Urinary bladder (tissue), 4 donors: ENCODE data around the gene TBC1D5. TPM values are rescaled to one million over a fixed set of nuclear protein-coding genes. Genes with fewer than 3 reads are reported as not detected.
"Not testable (repeated sequence)": the region's sequence is repeated elsewhere in the genome, so short reads cannot be mapped to it uniquely, and the experiment has no call there.

Source experiments
- DNase-seq: peaks from one replicate; pipeline ENCODE4 v3.0.0-alpha.2; 2015; ENCODE audit errors: extremely low spot score
- H3K27ac ChIP-seq: one replicate; pipeline ENCODE4 v1.5.1; 2013; ENCODE audit warnings: low read depth, mild to moderate bottlenecking, moderate library complexity
- H3K36me3 ChIP-seq: one replicate; pipeline ENCODE4 v1.6.1; 2013; ENCODE audit warnings: mild to moderate bottlenecking, moderate library complexity; ENCODE audit not compliant: insufficient read depth
- H3K4me1 ChIP-seq: one replicate; pipeline ENCODE4 v1.6.1; 2013; ENCODE audit warnings: mild to moderate bottlenecking, moderate library complexity; ENCODE audit not compliant: insufficient read depth
- H3K4me3 ChIP-seq: one replicate; pipeline ENCODE4 v1.5.1; 2013; ENCODE audit warnings: low read depth, low read length
- WGBS: extraction: QIAGEN DNeasy Blood & Tissue Kit; methylation state at CpG from one replicate; pipeline ENCODE4 v1.1.7; 2013; 5-methylcytosine and 5-hydroxymethylcytosine counted together
- polyA plus RNA-seq: library from polyadenylated mRNA; stranded (reverse); fragments of 200-250 nt; gene quantifications from one replicate; pipeline ENCODE4 v1.2.3, GENCODE V29; 2013
- total RNA-seq: library from RNA; depleted of rRNA; stranded (reverse); fragments of >200 nt; gene quantifications from one replicate; pipeline ENCODE4 v1.2.3, GENCODE V29; 2014
- donor health status: healthy with polysubstance abuse.
- donor health status: healthy.

The TBC1D5 gene
- total and polyA plus RNA-seq, 2 donors = 26.2 to 145 TPM

- no peaks in the 10 kb centered on the region for H3K4me1 ChIP-seq
- WGBS = 87% methylated on average over 2 of the region's 2 CpGs
- no peak overlapping the region for H3K4me3 ChIP-seq
- no peak for DNase-seq
- peaks cover 2% of the 10 kb centered on the region for H3K36me3 ChIP-seq
- no peak overlapping the region for H3K27ac ChIP-seq
Measured at GRCh38 chr3:17407576-17407975, 334.9 kb downstream of the TBC1D5 start.

GRCh38 chr3:17404548-17404947 is 337.9 kb downstream of the TBC1D5 start:
- Histone ChIP-seq H3K27ac (no peak overlapping the region), H3K36me3 (peaks cover 2% of the 10 kb centered on the region), H3K4me3 (no peak overlapping the region), H3K4me1 (no peaks in the 10 kb centered on the region)
- no peak for DNase-seq
- WGBS = 86% methylated on average over 2 of the region's 2 CpGs

- H3K4me1 ChIP-seq = no peaks in the 10 kb centered on the region
- no peak overlapping the region for H3K27ac ChIP-seq
- no peak overlapping the region for H3K4me3 ChIP-seq
- peaks cover 2% of the 10 kb centered on the region for H3K36me3 ChIP-seq
- DNase-seq = no peak
- WGBS = 86% methylated on average over 3 of the region's 3 CpGs
Measured at GRCh38 chr3:17402442-17402841, 340.0 kb downstream of the TBC1D5 start.

GRCh38 chr3:17401912-17402311 is 340.5 kb downstream of the TBC1D5 start:
- 51% methylated on average over 1 of the region's 1 CpG for WGBS
- DNase-seq = no peak
- Histone ChIP-seq H3K36me3 (peaks cover 2% of the 10 kb centered on the region), H3K27ac (no peak overlapping the region), H3K4me3 (no peak overlapping the region), H3K4me1 (no peaks in the 10 kb centered on the region)

GRCh38 chr3:17399586-17399985 is 342.8 kb downstream of the TBC1D5 start:
- 92% methylated on average over 1 of the region's 1 CpG for WGBS
- H3K36me3 ChIP-seq = peaks cover 3% of the 10 kb centered on the region
- H3K4me3 ChIP-seq = no peak overlapping the region
- H3K27ac ChIP-seq = no peak overlapping the region
- DNase-seq = no peak
- no peaks in the 10 kb centered on the region for H3K4me1 ChIP-seq

- H3K36me3 ChIP-seq = peaks cover 2% of the 10 kb centered on the region
- WGBS = 94% methylated on average over 2 of the region's 2 CpGs
Measured at GRCh38 chr3:17398959-17399551, 343.4 kb downstream of the TBC1D5 start.

GRCh38 chr3:17396036-17396435 is 346.4 kb downstream of the TBC1D5 start:
- no peak overlapping the region for H3K4me3 ChIP-seq
- no peak overlapping the region for H3K27ac ChIP-seq
- 80% methylated on average over 6 of the region's 6 CpGs for WGBS
- DNase-seq = no peak
- peaks cover 2% of the 10 kb centered on the region for H3K36me3 ChIP-seq
- H3K4me1 ChIP-seq = no peaks in the 10 kb centered on the region

More at GRCh38 chr3:17398959-17399551, 343.4 kb downstream of the TBC1D5 start:
- DNase-seq = no peak
- no peak overlapping the region for H3K4me3 ChIP-seq
- no peak overlapping the region for H3K27ac ChIP-seq
- H3K4me1 ChIP-seq = no peaks in the 10 kb centered on the region

GRCh38 chr3:17394541-17395155 is 347.8 kb downstream of the TBC1D5 start:
- no peaks in the 10 kb centered on the region for H3K4me1 ChIP-seq
- peaks cover 4% of the 10 kb centered on the region for H3K36me3 ChIP-seq
- no peak for DNase-seq
- H3K27ac ChIP-seq = no peak overlapping the region
- H3K4me3 ChIP-seq = no peak overlapping the region
- 91% methylated on average over 5 of the region's 5 CpGs for WGBS

GRCh38 chr3:17392516-17392915 is 349.9 kb downstream of the TBC1D5 start:
- not testable (repeated sequence) for H3K36me3 ChIP-seq, H3K27ac ChIP-seq, H3K4me1 ChIP-seq, DNase-seq, H3K4me3 ChIP-seq
- 97% methylated on average over 5 of the region's 5 CpGs for WGBS

GRCh38 chr3:17390785-17391184 is 351.6 kb downstream of the TBC1D5 start:
- WGBS = 94% methylated on average over 3 of the region's 3 CpGs

GRCh38 chr3:17387108-17387507 is 355.3 kb downstream of the TBC1D5 start:
- H3K4me3 ChIP-seq = no peak overlapping the region
- peaks cover 1% of the 10 kb centered on the region for H3K4me1 ChIP-seq
- DNase-seq = no peak
- 97% methylated on average over 1 of the region's 1 CpG for WGBS
- H3K36me3 ChIP-seq = peaks cover 2% of the 10 kb centered on the region
- H3K27ac ChIP-seq = no peak overlapping the region

More at GRCh38 chr3:17390785-17391184, 351.6 kb downstream of the TBC1D5 start:
- no peaks in the 10 kb centered on the region for H3K4me1 ChIP-seq
- no peak for DNase-seq
- peaks cover 4% of the 10 kb centered on the region for H3K36me3 ChIP-seq
- no peak overlapping the region for H3K27ac ChIP-seq
- H3K4me3 ChIP-seq = no peak overlapping the region

- peaks cover 2% of the 10 kb centered on the region for H3K36me3 ChIP-seq
- no peak overlapping the region for H3K4me3 ChIP-seq
- DNase-seq = no peak
- no peak overlapping the region for H3K27ac ChIP-seq
- peaks cover 1% of the 10 kb centered on the region for H3K4me1 ChIP-seq
- WGBS = 86% methylated on average over 8 of the region's 8 CpGs
Measured at GRCh38 chr3:17386432-17386831, 356.0 kb downstream of the TBC1D5 start.

GRCh38 chr3:17384567-17385296 is 357.7 kb downstream of the TBC1D5 start:
- no peaks in the 10 kb centered on the region for H3K36me3 ChIP-seq
- no peak overlapping the region for H3K4me3 ChIP-seq
- DNase-seq = no peak
- 77% methylated on average over 3 of the region's 3 CpGs for whole genome bisulfite sequencing
- no peak overlapping the region for H3K27ac ChIP-seq
- peaks cover 1% of the 10 kb centered on the region for H3K4me1 ChIP-seq

GRCh38 chr3:17373304-17373703 is 369.1 kb downstream of the TBC1D5 start:
- Histone ChIP-seq H3K27ac (no peak overlapping the region), H3K4me3 (no peak overlapping the region), H3K36me3 (peaks cover 3% of the 10 kb centered on the region), H3K4me1 (no peaks in the 10 kb centered on the region)
- no peak for DNase-seq
- 90% methylated on average over 1 of the region's 1 CpG for WGBS
